HL-60 (cell line): Measurements from ENCODE around the gene DTX3.

Experiments
- DNase-seq, 2 experiments: peaks; one replicate each; pipeline ENCODE4 v3.0.0-alpha.2; 2010 to 2020; ENCODE audit warnings: low read depth in 1 of 2, low spot score in 1 of 2
- H3K27ac ChIP-seq: fragments of 250-450 bp; sonication (Bioruptor Pico); replicated peaks from 2 replicates; pipeline ENCODE4 v1.5.1; 2020; ENCODE audit warnings: mild to moderate bottlenecking, moderate library complexity
- H3K27me3 ChIP-seq: fragments of 250-450 bp; sonication (Bioruptor Pico); 2 replicates; pipeline ENCODE4 v1.5.1; 2021; ENCODE audit warnings: mild to moderate bottlenecking, moderate library complexity; ENCODE audit not compliant: insufficient read depth, poor library complexity, severe bottlenecking
- H3K4me3 ChIP-seq: replicated peaks from 2 replicates; pipeline ENCODE4 v1.5.1; 2011; ENCODE audit warnings: mild to moderate bottlenecking, control low read depth, low read length; ENCODE audit not compliant: insufficient read depth
- GABPA ChIP-seq: IDR thresholded peaks from 2 replicates; pipeline ENCODE4 v1.6.1; 2012; ENCODE audit warnings: low read depth
- POLR2AphosphoS5 ChIP-seq: IDR thresholded peaks from 2 replicates; pipeline ENCODE4 v1.6.1; 2012; ENCODE audit warnings: low read depth
- SPI1 ChIP-seq: IDR thresholded peaks from 2 replicates; pipeline ENCODE4 v1.6.1; 2012; ENCODE audit warnings: low read depth, mild to moderate bottlenecking, borderline replicate concordance
- TF ChIP-seq, protein P1 (sequence below): IDR thresholded peaks from one replicate; pipeline ENCODE4 v1.5.1; 2011; ENCODE audit warnings: low read length, control low read depth, inconsistent platforms; ENCODE audit not compliant: insufficient read depth
- TF ChIP-seq, protein P2 (sequence below): IDR thresholded peaks from 2 replicates; pipeline ENCODE4 v1.6.1; 2012; ENCODE audit warnings: low read depth; ENCODE audit not compliant: insufficient replicate concordance

DTX3 gene

GRCh38 chr12:57626111-57626920, 21.7 kb downstream of the DTX3 start:
- H3K27me3 ChIP-seq = peaks cover 66% of the 10 kb centered on the region
- H3K4me3 ChIP-seq = no peak overlapping the region
- TF ChIP-seq SPI1 (no peak), GABPA (no peak), POLR2AphosphoS5 (no peak)
- TF ChIP-seq, protein P1, sequence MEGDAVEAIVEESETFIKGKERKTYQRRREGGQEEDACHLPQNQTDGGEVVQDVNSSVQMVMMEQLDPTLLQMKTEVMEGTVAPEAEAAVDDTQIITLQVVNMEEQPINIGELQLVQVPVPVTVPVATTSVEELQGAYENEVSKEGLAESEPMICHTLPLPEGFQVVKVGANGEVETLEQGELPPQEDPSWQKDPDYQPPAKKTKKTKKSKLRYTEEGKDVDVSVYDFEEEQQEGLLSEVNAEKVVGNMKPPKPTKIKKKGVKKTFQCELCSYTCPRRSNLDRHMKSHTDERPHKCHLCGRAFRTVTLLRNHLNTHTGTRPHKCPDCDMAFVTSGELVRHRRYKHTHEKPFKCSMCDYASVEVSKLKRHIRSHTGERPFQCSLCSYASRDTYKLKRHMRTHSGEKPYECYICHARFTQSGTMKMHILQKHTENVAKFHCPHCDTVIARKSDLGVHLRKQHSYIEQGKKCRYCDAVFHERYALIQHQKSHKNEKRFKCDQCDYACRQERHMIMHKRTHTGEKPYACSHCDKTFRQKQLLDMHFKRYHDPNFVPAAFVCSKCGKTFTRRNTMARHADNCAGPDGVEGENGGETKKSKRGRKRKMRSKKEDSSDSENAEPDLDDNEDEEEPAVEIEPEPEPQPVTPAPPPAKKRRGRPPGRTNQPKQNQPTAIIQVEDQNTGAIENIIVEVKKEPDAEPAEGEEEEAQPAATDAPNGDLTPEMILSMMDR = no peak
- TF ChIP-seq, protein P2, sequence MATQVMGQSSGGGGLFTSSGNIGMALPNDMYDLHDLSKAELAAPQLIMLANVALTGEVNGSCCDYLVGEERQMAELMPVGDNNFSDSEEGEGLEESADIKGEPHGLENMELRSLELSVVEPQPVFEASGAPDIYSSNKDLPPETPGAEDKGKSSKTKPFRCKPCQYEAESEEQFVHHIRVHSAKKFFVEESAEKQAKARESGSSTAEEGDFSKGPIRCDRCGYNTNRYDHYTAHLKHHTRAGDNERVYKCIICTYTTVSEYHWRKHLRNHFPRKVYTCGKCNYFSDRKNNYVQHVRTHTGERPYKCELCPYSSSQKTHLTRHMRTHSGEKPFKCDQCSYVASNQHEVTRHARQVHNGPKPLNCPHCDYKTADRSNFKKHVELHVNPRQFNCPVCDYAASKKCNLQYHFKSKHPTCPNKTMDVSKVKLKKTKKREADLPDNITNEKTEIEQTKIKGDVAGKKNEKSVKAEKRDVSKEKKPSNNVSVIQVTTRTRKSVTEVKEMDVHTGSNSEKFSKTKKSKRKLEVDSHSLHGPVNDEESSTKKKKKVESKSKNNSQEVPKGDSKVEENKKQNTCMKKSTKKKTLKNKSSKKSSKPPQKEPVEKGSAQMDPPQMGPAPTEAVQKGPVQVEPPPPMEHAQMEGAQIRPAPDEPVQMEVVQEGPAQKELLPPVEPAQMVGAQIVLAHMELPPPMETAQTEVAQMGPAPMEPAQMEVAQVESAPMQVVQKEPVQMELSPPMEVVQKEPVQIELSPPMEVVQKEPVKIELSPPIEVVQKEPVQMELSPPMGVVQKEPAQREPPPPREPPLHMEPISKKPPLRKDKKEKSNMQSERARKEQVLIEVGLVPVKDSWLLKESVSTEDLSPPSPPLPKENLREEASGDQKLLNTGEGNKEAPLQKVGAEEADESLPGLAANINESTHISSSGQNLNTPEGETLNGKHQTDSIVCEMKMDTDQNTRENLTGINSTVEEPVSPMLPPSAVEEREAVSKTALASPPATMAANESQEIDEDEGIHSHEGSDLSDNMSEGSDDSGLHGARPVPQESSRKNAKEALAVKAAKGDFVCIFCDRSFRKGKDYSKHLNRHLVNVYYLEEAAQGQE = no peak
- H3K27ac ChIP-seq = no peak overlapping the region
- DNase-seq = no peak

DNA sequence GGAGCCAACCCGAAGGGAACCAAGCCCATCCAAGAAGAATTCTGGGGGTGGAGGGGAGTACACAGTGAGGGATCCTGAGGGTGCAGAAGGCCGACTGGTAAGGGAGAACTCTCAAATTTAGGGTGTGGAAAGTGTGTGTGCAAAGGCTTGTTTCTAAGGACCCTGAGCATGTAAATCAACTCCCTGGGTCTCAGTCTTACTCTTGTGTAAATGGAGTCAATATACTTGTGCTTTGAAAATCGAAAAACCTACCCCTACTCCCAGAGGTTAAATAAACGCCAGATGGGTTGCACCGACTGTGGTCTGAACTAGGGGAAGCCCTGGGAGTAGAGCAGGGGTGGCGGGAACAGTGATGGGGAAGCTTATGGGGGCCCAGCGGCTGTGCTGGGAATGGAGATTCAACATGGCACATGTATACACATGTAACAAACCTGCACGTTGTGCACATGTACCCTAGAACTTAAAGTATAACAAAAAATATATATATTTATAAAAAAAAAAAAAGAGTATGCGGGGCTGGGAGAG, 22.4 kb downstream of the DTX3 start:
- peaks cover 70% of the 10 kb centered on the region for H3K27me3 ChIP-seq

GRCh38 chr12:57627501-57628279, 23.1 kb downstream of the DTX3 start:
- TF ChIP-seq, protein P1 = no peak
- TF ChIP-seq GABPA = no peak
- Histone ChIP-seq H3K27ac (no peak overlapping the region), H3K4me3 (no peak overlapping the region), H3K27me3 (peaks cover 71% of the 10 kb centered on the region)
- peak in 1 of 2 experiments; percentile 26 for DNase-seq

More for the DNA sequence above, 22.4 kb downstream of the DTX3 start:
- no peak overlapping the region for H3K27ac ChIP-seq
- DNase-seq = no peak
- TF ChIP-seq, protein P2 = no peak
- TF ChIP-seq SPI1 = no peak
- no peak for TF ChIP-seq POLR2AphosphoS5
- no peak for TF ChIP-seq GABPA
- TF ChIP-seq, protein P1 = no peak
- no peak overlapping the region for H3K4me3 ChIP-seq
